ENCODE measurements around the gene KIF5A.
"Not testable (repeated sequence)": the region's sequence is repeated elsewhere in the genome, so short reads cannot be mapped to it uniquely, and the experiment has no call there.

KIF5A gene

DNA sequence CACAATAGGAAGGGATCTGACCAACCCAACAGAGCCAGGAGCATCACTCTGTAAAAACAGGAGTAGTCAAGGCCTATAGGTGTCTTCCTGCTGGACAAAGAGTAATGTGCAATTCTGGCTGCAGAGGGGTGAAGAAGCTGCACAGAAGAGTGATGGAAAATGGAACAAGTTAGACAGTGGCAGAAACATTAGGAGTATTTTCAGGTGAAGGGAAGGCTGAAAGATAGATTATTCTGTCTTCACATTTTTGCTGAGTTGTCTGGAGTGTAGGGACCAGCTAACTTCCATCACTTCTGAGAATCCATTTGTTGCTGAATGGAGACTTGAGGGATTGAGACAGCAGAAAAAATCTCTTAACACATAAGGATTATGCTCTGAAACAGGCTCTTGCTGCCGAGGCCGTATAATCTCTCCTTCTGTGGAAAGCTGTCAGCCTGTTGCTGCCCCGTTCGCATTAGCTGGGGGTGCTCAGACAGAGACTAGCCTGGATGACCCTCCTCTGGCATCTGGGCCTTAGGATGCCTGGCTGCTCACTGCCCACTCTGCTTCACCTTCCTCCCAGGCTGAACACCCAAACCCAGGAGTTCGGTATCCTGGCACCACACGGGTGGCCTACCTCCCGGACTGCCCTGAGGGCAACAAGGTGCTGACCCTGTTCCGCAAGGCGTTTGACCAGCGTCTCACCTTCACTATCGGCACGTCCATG lies 58.3 kb downstream of the KIF5A start:
- no peak for DNase-seq (ENCODE audit: low spot score)

DNA sequence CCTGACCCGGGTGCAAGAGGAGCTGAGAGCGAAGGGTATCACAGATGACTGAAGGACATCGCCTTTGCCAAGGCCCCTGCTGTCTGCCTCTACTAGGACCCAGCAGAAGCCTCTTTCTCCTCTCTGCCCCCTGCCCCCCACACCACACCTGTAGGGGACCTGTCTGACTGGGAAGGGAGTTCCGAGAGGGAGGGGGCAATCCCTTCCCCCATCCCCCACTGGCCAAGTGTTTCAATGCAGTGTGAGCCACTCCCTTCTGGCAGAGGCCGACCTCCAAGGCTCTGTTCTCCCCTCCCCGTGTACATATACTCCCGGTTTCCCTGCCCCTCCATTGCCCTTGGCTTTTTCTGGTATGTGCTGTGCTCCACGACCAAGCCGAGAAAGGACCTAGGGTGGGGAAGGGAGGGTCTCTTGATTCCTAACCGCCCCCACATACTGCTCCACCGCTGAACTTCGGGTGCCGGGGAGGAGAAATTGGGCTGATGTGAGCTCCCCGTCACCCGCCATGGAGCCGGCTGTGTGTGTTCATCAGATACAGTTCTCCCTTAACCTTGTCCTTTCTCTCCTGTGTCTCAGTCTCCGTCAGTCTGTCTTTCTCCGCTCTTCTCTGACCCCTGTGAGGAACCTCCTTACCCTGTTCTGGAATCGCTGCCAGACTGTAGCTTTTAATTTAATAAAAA lies 59.4 kb downstream of the KIF5A start:
- no peak for DNase-seq (ENCODE audit: low spot score)

DNA sequence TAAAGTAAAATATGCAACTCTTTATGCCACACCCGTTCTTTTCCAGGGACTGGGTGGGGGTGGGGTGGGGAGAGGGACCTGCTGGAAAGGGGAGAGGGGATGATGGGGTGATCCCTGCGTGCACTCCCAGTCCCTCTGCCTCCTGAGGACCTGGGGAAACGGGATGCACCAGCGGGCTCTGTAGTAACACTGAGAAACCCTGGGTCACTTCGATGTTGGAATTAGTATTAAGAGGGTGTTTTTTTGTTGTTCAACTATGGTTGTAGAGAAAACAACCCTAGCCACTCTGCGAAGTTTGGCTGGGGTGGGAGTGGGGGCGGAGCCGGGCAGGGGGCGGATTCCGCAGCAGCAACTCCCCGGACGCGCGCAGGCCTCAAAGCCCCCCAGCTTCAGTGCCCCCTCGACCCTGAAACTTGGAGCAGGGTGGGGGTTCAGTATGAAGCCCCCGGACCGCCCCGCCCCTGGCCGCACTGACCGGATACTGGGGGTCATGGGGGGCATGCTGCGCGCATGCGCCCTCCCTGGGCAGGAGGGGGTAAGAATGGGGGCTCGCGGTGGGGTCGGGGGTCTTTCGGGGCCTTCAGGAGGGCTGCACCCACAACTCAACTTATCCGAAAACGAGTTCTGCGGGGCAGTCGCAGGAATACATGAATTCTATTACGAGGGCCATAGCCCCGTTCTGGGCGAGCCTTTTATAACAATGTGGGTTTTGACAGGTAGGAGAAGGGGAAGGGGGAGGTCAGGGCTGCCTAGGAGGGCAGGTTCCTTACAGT lies 60.1 kb downstream of the KIF5A start:
- DNase-seq (ENCODE audit: low spot score), result no peak

- no peak for DNase-seq (ENCODE audit: low spot score)
Measured at GRCh38 chr12:57610554-57611107, 60.8 kb downstream of the KIF5A start.

GRCh38 chr12:57611108-57611826 lies 61.4 kb downstream of the KIF5A start, which contains the start of gene ARHGEF25:
ARHGEF25 (plus strand) TSS chr12:57611435; CDS start chr12:57611895, 460 bp downstream.
- DNase-seq (ENCODE audit: low spot score), result peak; percentile 77

DNA sequence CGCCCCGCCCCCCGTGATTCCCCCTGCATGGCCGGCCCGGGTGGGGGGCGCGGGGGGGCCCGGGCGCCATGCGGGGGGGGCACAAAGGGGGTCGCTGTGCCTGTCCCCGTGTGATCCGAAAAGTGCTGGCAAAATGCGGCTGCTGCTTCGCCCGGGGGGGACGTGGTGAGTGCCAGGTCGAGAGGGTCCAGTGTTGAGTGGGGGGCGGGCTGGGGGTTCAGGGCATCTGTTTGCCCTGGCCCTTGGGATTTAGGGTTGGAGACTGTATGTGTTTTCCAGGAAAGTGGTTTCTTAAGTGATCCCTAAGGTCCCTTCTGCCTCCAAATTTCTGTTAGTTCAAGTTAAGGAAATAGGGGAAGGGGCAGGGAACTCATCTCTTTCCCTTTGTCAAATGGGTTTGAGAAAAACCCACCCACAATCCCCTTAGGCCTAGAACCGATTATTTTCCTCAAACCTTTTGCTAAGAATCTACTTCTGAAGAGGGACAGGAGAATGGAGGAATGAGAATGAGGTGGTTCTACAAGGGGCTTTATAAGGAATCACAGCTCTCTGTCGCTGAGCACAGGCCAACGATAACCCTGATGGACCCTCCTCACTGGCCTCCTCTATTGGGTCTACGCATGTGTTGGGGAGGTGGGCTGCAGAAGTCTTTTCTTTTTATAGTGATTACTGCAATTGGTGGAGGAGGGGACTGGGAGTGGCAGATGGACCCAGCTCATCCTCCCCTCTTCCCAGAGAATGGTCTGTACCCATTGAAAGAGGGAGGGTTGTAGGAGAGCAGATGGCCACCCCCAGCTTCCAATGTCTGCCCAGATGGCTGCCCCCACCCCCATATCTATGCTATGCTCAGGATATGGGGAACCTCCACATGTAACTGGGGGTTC lies 62.2 kb downstream of the KIF5A start:
- no peak for DNase-seq (ENCODE audit: low spot score)

- no peak for DNase-seq (ENCODE audit: low spot score)
Measured at GRCh38 chr12:57612711-57613426, 63.0 kb downstream of the KIF5A start.

DNA sequence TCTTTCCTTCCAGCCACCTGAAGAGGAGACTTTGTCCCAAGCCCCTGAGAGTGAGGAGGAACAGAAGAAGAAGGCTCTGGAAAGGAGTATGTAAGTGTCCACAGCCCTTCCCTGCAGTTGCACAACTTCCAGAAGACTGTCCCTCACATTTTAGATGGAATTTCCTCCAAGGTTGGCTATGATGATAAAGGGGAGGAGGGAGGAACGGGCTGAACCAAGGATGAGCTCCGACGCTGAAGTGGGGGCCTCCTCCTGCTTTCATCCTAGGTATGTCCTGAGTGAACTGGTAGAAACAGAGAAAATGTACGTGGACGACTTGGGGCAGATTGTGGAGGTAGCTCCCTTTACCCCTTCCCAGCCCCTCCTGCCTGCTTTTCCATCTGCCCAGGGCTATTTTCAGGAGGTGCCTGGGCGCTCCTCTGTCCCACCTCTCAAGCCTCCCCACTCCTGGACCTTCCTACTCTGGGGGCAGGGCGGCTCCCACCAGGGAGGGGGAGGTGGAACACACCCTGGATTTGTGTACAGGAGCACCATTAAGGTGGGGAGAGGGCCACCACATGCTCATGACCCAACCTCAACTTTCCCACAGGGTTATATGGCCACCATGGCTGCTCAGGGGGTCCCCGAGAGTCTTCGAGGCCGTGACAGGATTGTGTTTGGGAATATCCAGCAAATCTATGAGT lies 63.7 kb downstream of the KIF5A start:
- no peak for DNase-seq (ENCODE audit: low spot score)

GRCh38 chr12:57614178-57614947 lies 64.5 kb downstream of the KIF5A start:
- no peak for DNase-seq (ENCODE audit: low spot score)

- DNase-seq (ENCODE audit: low spot score), result no peak
Measured at GRCh38 chr12:57614948-57615500, 65.2 kb downstream of the KIF5A start.

DNA sequence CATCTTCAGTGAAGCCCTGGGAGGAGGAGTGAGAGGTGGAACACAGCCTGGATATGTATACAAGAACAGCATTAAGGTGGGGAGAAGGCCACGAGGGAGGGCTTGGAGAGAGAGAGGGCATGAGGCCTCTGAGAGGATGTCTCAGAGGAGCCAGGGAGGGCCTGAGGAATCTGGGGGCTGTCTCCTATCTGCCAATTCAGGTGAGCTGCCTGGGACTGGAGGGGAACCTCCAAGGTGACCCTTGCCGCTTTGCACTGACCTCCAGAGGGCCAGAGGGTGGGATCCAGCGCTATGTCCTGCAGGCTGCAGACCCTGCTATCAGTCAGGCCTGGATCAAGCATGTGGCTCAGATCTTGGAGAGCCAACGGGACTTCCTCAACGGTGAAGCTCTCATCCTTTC lies 65.8 kb downstream of the KIF5A start:
- no peak for DNase-seq (ENCODE audit: low spot score)

GRCh38 chr12:57616383-57617101 lies 66.7 kb downstream of the KIF5A start:
- DNase-seq (ENCODE audit: low spot score), result no peak

DNA sequence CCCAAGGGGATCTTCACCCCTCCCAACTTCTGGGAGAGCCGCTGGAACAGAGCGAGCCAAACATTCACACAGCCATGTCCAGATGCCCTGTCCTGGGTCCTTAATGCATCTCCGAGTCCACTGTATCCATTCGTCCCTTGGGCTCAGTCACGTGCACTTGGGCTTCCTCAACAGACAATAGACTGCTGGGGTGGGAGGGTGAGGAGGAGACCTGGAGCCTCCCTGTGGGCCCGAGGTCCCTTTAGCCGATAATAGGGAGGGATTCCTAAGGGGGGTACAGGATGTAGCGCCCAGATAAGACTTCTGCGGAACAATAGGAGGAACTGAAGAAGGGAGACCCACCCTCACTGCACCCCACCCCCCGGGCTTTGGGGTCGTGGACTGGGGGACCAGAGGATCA lies 68.1 kb downstream of the KIF5A start:
- DNase-seq (ENCODE audit: low spot score), result no peak

DNA sequence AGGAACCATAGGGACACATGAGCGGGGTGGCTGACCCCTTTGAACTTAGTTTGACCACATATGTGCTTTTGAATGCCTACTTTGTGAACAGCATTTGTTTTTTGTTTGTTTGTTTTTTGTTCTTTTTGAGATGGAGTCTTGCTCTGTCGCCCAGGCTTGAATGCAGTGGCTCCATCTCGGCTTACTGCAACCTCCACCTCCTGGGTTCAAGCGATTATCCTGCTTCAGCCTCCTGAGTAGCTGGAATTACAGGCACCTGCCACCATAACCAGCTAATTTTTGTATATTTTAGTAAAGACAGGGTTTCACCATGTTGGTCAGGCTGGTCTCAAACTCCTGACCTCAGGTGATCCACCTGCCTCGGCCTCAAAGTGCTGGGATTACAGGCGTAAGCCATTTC lies 68.6 kb downstream of the KIF5A start:
- not testable (repeated sequence) for DNase-seq (ENCODE audit: low spot score)

GRCh38 chr12:57618966-57619433 lies 69.2 kb downstream of the KIF5A start:
- DNase-seq (ENCODE audit: low spot score), result no peak

- no peak for DNase-seq (ENCODE audit: low spot score)
Measured at GRCh38 chr12:57619434-57620244, 69.8 kb downstream of the KIF5A start.
